ENCODE results near the gene INPP5K.

DNA sequence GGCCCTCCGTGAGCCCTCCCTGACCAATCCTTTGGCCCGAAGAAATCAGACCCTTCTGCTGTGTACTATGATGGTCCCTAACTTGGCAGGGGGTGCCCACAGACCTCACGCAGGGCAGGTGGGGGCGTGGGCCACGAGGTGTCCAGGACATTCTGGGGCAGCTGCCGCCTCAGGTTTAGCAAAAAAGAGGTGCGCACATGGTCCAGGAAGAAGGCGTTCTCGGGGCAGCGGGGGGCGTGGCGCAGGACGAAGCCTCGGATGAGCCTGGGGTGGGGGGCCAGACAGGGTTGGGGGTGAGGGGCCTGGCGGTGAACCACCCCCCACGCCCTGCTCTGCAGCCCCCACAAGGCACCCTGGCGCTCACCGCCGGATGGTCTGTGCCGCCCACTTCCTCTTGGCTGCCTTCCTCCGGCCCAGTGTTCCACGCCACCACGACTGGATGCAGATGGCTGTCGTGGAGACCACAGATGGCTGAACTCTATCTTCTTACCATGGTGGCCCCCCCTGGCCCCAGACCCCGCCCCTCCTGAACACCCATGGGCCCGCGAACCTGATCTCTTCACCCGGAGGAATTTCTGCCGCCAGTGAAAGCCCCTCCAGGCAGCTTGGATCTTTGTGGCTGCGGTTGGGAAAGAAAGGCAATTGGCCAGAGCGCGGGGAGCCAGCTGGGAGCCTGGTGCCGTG, 46.2 kb downstream of the INPP5K start:
- TF ChIP-seq, protein P1, sequence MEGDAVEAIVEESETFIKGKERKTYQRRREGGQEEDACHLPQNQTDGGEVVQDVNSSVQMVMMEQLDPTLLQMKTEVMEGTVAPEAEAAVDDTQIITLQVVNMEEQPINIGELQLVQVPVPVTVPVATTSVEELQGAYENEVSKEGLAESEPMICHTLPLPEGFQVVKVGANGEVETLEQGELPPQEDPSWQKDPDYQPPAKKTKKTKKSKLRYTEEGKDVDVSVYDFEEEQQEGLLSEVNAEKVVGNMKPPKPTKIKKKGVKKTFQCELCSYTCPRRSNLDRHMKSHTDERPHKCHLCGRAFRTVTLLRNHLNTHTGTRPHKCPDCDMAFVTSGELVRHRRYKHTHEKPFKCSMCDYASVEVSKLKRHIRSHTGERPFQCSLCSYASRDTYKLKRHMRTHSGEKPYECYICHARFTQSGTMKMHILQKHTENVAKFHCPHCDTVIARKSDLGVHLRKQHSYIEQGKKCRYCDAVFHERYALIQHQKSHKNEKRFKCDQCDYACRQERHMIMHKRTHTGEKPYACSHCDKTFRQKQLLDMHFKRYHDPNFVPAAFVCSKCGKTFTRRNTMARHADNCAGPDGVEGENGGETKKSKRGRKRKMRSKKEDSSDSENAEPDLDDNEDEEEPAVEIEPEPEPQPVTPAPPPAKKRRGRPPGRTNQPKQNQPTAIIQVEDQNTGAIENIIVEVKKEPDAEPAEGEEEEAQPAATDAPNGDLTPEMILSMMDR (IDR thresholded peaks at IDR 0.05 in 2 of 3, conservative IDR thresholded peaks at IDR 0.05 in 1 of 3; ENCODE audit: control insufficient read depth in 2 of 3, extremely low read depth in 1 of 3, insufficient read depth in 1 of 3, low read depth in 3 of 3, low read length in 3 of 3), result no peak
- TF ChIP-seq FOS (IDR thresholded peaks at IDR 0.05; ENCODE audit: borderline replicate concordance, extremely low read depth, insufficient read length) (no peak), POLR2AphosphoS5 (IDR thresholded peaks at IDR 0.05; ENCODE audit: low read length) (no peak), YY1 (IDR thresholded peaks at IDR 0.05; ENCODE audit: low read depth, low read length) (no peak), ZNF274 (IDR thresholded peaks at IDR 0.05; ENCODE audit: insufficient read depth, insufficient read length) (no peak), MXI1 (IDR thresholded peaks at IDR 0.05; ENCODE audit: low read depth, low read length) (no peak), SMC3 (IDR thresholded peaks at IDR 0.05; ENCODE audit: borderline replicate concordance, low read length) (no peak)
- TF ChIP-seq, protein P2, sequence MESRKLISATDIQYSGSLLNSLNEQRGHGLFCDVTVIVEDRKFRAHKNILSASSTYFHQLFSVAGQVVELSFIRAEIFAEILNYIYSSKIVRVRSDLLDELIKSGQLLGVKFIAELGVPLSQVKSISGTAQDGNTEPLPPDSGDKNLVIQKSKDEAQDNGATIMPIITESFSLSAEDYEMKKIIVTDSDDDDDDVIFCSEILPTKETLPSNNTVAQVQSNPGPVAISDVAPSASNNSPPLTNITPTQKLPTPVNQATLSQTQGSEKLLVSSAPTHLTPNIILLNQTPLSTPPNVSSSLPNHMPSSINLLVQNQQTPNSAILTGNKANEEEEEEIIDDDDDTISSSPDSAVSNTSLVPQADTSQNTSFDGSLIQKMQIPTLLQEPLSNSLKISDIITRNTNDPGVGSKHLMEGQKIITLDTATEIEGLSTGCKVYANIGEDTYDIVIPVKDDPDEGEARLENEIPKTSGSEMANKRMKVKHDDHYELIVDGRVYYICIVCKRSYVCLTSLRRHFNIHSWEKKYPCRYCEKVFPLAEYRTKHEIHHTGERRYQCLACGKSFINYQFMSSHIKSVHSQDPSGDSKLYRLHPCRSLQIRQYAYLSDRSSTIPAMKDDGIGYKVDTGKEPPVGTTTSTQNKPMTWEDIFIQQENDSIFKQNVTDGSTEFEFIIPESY (IDR thresholded peaks at IDR 0.05), result no peak
